ENCODE results near the gene RPTN.

DNA sequence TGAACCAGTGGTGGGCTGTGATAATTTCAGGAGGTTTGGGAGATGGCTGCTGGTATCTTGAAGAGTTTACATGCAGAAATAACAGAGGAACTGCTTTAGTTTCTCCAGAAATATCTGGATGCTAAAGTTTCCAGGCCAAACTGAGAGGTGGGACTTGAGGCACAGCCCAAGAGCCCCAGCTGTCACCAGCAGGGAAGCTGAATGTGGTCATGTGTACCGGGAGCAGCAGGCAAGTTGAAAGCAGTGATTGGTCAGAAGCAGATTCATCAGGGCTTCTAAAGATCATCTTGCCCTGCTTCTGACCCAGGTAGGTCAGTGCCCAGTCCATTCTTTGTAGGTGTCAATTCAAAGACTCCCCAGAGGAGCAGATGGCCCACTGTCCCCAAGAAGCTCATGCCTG, 7.9 kb upstream of the RPTN start:
- TF ChIP-seq, protein P1, sequence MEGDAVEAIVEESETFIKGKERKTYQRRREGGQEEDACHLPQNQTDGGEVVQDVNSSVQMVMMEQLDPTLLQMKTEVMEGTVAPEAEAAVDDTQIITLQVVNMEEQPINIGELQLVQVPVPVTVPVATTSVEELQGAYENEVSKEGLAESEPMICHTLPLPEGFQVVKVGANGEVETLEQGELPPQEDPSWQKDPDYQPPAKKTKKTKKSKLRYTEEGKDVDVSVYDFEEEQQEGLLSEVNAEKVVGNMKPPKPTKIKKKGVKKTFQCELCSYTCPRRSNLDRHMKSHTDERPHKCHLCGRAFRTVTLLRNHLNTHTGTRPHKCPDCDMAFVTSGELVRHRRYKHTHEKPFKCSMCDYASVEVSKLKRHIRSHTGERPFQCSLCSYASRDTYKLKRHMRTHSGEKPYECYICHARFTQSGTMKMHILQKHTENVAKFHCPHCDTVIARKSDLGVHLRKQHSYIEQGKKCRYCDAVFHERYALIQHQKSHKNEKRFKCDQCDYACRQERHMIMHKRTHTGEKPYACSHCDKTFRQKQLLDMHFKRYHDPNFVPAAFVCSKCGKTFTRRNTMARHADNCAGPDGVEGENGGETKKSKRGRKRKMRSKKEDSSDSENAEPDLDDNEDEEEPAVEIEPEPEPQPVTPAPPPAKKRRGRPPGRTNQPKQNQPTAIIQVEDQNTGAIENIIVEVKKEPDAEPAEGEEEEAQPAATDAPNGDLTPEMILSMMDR (IDR thresholded peaks at IDR 0.05; ENCODE audit: insufficient read depth, low read length): no peak
- TF ChIP-seq, protein P2, sequence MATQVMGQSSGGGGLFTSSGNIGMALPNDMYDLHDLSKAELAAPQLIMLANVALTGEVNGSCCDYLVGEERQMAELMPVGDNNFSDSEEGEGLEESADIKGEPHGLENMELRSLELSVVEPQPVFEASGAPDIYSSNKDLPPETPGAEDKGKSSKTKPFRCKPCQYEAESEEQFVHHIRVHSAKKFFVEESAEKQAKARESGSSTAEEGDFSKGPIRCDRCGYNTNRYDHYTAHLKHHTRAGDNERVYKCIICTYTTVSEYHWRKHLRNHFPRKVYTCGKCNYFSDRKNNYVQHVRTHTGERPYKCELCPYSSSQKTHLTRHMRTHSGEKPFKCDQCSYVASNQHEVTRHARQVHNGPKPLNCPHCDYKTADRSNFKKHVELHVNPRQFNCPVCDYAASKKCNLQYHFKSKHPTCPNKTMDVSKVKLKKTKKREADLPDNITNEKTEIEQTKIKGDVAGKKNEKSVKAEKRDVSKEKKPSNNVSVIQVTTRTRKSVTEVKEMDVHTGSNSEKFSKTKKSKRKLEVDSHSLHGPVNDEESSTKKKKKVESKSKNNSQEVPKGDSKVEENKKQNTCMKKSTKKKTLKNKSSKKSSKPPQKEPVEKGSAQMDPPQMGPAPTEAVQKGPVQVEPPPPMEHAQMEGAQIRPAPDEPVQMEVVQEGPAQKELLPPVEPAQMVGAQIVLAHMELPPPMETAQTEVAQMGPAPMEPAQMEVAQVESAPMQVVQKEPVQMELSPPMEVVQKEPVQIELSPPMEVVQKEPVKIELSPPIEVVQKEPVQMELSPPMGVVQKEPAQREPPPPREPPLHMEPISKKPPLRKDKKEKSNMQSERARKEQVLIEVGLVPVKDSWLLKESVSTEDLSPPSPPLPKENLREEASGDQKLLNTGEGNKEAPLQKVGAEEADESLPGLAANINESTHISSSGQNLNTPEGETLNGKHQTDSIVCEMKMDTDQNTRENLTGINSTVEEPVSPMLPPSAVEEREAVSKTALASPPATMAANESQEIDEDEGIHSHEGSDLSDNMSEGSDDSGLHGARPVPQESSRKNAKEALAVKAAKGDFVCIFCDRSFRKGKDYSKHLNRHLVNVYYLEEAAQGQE (IDR thresholded peaks at IDR 0.05; ENCODE audit: insufficient replicate concordance, low read depth): no peak

Measured in HL-60 (cell line).